ENCODE measurements around the gene ATP11A. TPM values are rescaled to one million over a fixed set of nuclear protein-coding genes. Genes with fewer than 3 reads are reported as not detected.

Gene ATP11A
- total RNA-seq, 2 donors from 2014 or later, result 15.8 to 19.6 TPM

GRCh38 chr13:112726016-112726767, 36.4 kb downstream of the ATP11A start:
- H3K9me3 ChIP-seq, result no peaks in the 10 kb centered on the region
- no peaks in the 10 kb centered on the region for H3K36me3 ChIP-seq
- H3K27ac ChIP-seq, result no peak overlapping the region
- no peak for TF ChIP-seq CTCF (IDR thresholded peaks at IDR 0.05)
- no peaks in the 10 kb centered on the region for H3K4me1 ChIP-seq
- no peak overlapping the region for H3K4me3 ChIP-seq
- no peaks in the 10 kb centered on the region for H3K27me3 ChIP-seq
- DNase-seq, result no peak
- intact Hi-C loops (cut with DNase I), result no loop called here
- peak overlapping the region in 1 of 2 donors; percentile 1 for H3K9ac ChIP-seq (ENCODE audit: low read depth in 2 of 2, low read length in 2 of 2)

GRCh38 chr13:112727581-112727980, 37.7 kb downstream of the ATP11A start:
- H3K9ac ChIP-seq (ENCODE audit: low read depth in 2 of 2, low read length in 2 of 2), result no peak overlapping the region
- no peaks in the 10 kb centered on the region for H3K27me3 ChIP-seq
- no peak for TF ChIP-seq CTCF (IDR thresholded peaks at IDR 0.05)
- no peak overlapping the region for H3K4me3 ChIP-seq
- DNase-seq, result no peak
- no peak overlapping the region for H3K27ac ChIP-seq
- no peaks in the 10 kb centered on the region for H3K36me3 ChIP-seq
- no peaks in the 10 kb centered on the region for H3K9me3 ChIP-seq
- no peaks in the 10 kb centered on the region for H3K4me1 ChIP-seq
- intact Hi-C loops (cut with DNase I), result no loop called here

- H3K36me3 ChIP-seq, result no peaks in the 10 kb centered on the region
- DNase-seq, result no peak
- no peak for TF ChIP-seq CTCF (IDR thresholded peaks at IDR 0.05)
Measured at GRCh38 chr13:112728375-112729126, 38.7 kb downstream of the ATP11A start.

GRCh38 chr13:112729408-112729807, 39.6 kb downstream of the ATP11A start:
- no peaks in the 10 kb centered on the region for H3K27me3 ChIP-seq
- no peak overlapping the region for H3K9ac ChIP-seq (ENCODE audit: low read depth in 2 of 2, low read length in 2 of 2)
- H3K27ac ChIP-seq, result no peak overlapping the region
- no peak overlapping the region for H3K4me3 ChIP-seq
- DNase-seq, result no peak
- no peak for TF ChIP-seq CTCF (IDR thresholded peaks at IDR 0.05)
- H3K36me3 ChIP-seq, result no peaks in the 10 kb centered on the region
- no peaks in the 10 kb centered on the region for H3K4me1 ChIP-seq
- intact Hi-C loops (cut with DNase I), result no loop called here
- H3K9me3 ChIP-seq, result no peaks in the 10 kb centered on the region

More at GRCh38 chr13:112728375-112729126, 38.7 kb downstream of the ATP11A start:
- H3K4me1 ChIP-seq, result no peaks in the 10 kb centered on the region
- no peak overlapping the region for H3K27ac ChIP-seq
- H3K27me3 ChIP-seq, result no peaks in the 10 kb centered on the region
- H3K9ac ChIP-seq (ENCODE audit: low read depth in 2 of 2, low read length in 2 of 2), result no peak overlapping the region
- H3K9me3 ChIP-seq, result no peaks in the 10 kb centered on the region
- intact Hi-C loops (cut with DNase I), result no loop called here
- H3K4me3 ChIP-seq, result no peak overlapping the region

GRCh38 chr13:112730157-112730671, 40.4 kb downstream of the ATP11A start:
- no peak for DNase-seq
- TF ChIP-seq CTCF (IDR thresholded peaks at IDR 0.05), result no peak
- Histone ChIP-seq H3K4me3 (no peak overlapping the region), H3K4me1 (no peaks in the 10 kb centered on the region), H3K27ac (no peak overlapping the region), H3K9me3 (no peaks in the 10 kb centered on the region), H3K36me3 (no peaks in the 10 kb centered on the region), H3K27me3 (no peaks in the 10 kb centered on the region), H3K9ac (ENCODE audit: low read depth in 2 of 2, low read length in 2 of 2) (no peak overlapping the region)
- intact Hi-C loops (cut with DNase I), result no loop called here

All from colonic mucosa (tissue), 4 donors.